Small intestine (tissue), 16 donors: ENCODE measurements around the gene CYP2F1. TPM values are rescaled to one million over a fixed set of nuclear protein-coding genes. Genes with fewer than 3 reads are reported as not detected.

Source experiments
- DNase-seq, 2 donors: peaks; one replicate each; pipeline versions ENCODE4 v3.0.0 to v3.0.0-alpha.2; 2013
- FAIRE-seq: peaks from 2 replicates; lab custom pipeline; 2012; peaks lifted over from hg19 to GRCh38; lab: Jason Lieb, UNC
- H3K27ac ChIP-seq, 3 donors: one replicate each; pipeline ENCODE4 v1.5.1; 2013; ENCODE audit warnings: low read length in 2 of 3, mild to moderate bottlenecking in 2 of 3, control low read depth in 1 of 3, inconsistent platforms in 1 of 3, low read depth in 1 of 3, moderate library complexity in 1 of 3
- H3K27me3 ChIP-seq, 3 donors: one replicate each; pipeline ENCODE4 v1.6.1; 2013; ENCODE audit warnings: low read length in 3 of 3, inconsistent platforms in 1 of 3; ENCODE audit not compliant: control insufficient read depth in 3 of 3, insufficient read depth in 3 of 3
- H3K36me3 ChIP-seq, 3 donors: one replicate each; pipeline ENCODE4 v1.6.1; 2013; ENCODE audit warnings: low read length in 3 of 3, inconsistent platforms in 1 of 3, low read depth in 1 of 3, mild to moderate bottlenecking in 1 of 3, moderate library complexity in 1 of 3; ENCODE audit not compliant: control insufficient read depth in 3 of 3, insufficient read depth in 2 of 3
- H3K4me1 ChIP-seq, 3 donors: one replicate each; pipeline ENCODE4 v1.6.1; 2013; ENCODE audit warnings: low read length in 2 of 3, inconsistent platforms in 1 of 3, low read depth in 1 of 3, mild to moderate bottlenecking in 1 of 3, moderate library complexity in 1 of 3; ENCODE audit not compliant: control insufficient read depth in 3 of 3, insufficient read depth in 2 of 3
- H3K4me3 ChIP-seq, 3 donors: one replicate each; pipeline ENCODE4 v1.5.1; 2013; ENCODE audit warnings: low read length in 3 of 3, control low read depth in 1 of 3, inconsistent platforms in 1 of 3, low read depth in 1 of 3, mild to moderate bottlenecking in 1 of 3, moderate library complexity in 1 of 3
- H3K9me3 ChIP-seq, 2 donors: one replicate each; pipeline ENCODE4 v1.6.1; 2013; ENCODE audit warnings: low read depth in 1 of 2, low read length in 1 of 2; ENCODE audit not compliant: control insufficient read depth in 2 of 2, insufficient read depth in 1 of 2
- WGBS, 3 donors: extraction: QIAGEN DNeasy Blood & Tissue Kit; methylation state at CpG; one replicate each; pipeline ENCODE4 v1.1.7; 2013; 5-methylcytosine and 5-hydroxymethylcytosine counted together
- long read RNA-seq, 10 donors: transcript quantifications; one replicate each; lab custom pipeline, GENCODE V29; 2026
- polyA plus RNA-seq, 4 donors: library from polyadenylated mRNA; stranded (reverse) in 3 of 4; unstranded in 1 of 4; fragments of 200-250 nt in 3 of 4; fragments of 120-200 nt in 1 of 4; gene quantifications; one replicate each; pipeline versions ENCODE4 v1.2.1 to v1.2.3, GENCODE V29; 2013
- donor health status: healthy with polysubstance abuse.
- donor health status: control.
- donor health status: control.
- donor health status: Bipolar disorder and iron deficiency.
- donor health status: healthy.

Gene CYP2F1
- polyA plus RNA-seq, result under 1 TPM in 1 of 4 donors, not detected in 3; 0.18 TPM
- long read RNA-seq, donor 1, result 0 reads
- long read RNA-seq, donor 2, result 0 reads
- long read RNA-seq, donor 3, result 0 reads
- long read RNA-seq, donor 4, result 0 reads
- long read RNA-seq, donor 5, result 0 reads
- long read RNA-seq, donor 6, result 0 reads
- long read RNA-seq, donor 7, result 0 reads
- long read RNA-seq, donor 8, result 0 reads
- long read RNA-seq, donor 9, result 0 reads
- long read RNA-seq, donor 10, result 0 reads

GRCh38 chr19:41114132-41114531 lies at the start of gene CYP2F1:
CYP2F1 (plus strand) TSS chr19:41114432; CDS start chr19:41116189, 1,757 bp downstream.
- peaks cover 0 to 3% (median 0%) of the 10 kb centered on the region in 3 donors for H3K27me3 ChIP-seq
- H3K27ac ChIP-seq, result no peak within 1 kb of the TSS
- H3K4me3 ChIP-seq, result no peak within 1 kb of the TSS
- no peaks in the 10 kb centered on the region for H3K9me3 ChIP-seq
- 68 to 79% (median 75%) methylated on average over 7 of the region's 7 CpGs for WGBS, 3 donors
- H3K36me3 ChIP-seq, result no peaks in the 10 kb centered on the region
- DNase-seq, result no peak
- H3K4me1 ChIP-seq, result no peaks in the 10 kb centered on the region
- no peak for FAIRE-seq

- Histone ChIP-seq H3K36me3 (no peaks in the 10 kb centered on the region), H3K27me3 (peaks cover 0 to 12% (median 0%) of the 10 kb centered on the region in 3 donors), H3K9me3 (no peaks in the 10 kb centered on the region), H3K27ac (no peak overlapping the region), H3K4me1 (no peaks in the 10 kb centered on the region), H3K4me3 (no peak overlapping the region)
- WGBS, 3 donors, result 60 to 62% (median 61%) methylated on average over 7 of the region's 7 CpGs
- DNase-seq, result peak; percentile 37 to 42
- FAIRE-seq, result no peak
These were observed 49.2 kb upstream of the CYP2F1 start for GRCh38 chr19:41064974-41065569.

GRCh38 chr19:41076286-41076685 lies 37.9 kb upstream of the CYP2F1 start:
- H3K4me3 ChIP-seq, result no peak overlapping the region
- 90 to 95% (median 94%) methylated on average over 3 of the region's 3 CpGs for WGBS, 3 donors
- no peak for DNase-seq
- H3K27me3 ChIP-seq, result peaks cover 0 to 2% (median 1%) of the 10 kb centered on the region in 3 donors
- peaks cover 0 to 2% of the 10 kb centered on the region in 2 donors for H3K9me3 ChIP-seq
- no peak for FAIRE-seq
- no peaks in the 10 kb centered on the region for H3K4me1 ChIP-seq
- H3K27ac ChIP-seq, result no peak overlapping the region
- H3K36me3 ChIP-seq, result no peaks in the 10 kb centered on the region

- Histone ChIP-seq H3K4me1 (no peaks in the 10 kb centered on the region), H3K27ac (no peak overlapping the region), H3K27me3 (peaks cover 0 to 11% (median 9%) of the 10 kb centered on the region in 3 donors), H3K36me3 (no peaks in the 10 kb centered on the region), H3K4me3 (no peak overlapping the region), H3K9me3 (peaks cover 0 to 3% of the 10 kb centered on the region in 2 donors)
- WGBS, 3 donors, result 74 to 81% (median 76%) methylated on average over 2 of the region's 2 CpGs
- DNase-seq (no peak), FAIRE-seq (no peak)
These were observed 30.7 kb upstream of the CYP2F1 start for GRCh38 chr19:41083516-41083915.

- no peak overlapping the region for H3K27ac ChIP-seq
- 18 to 40% (median 40%) methylated on average over 1 of the region's 1 CpG for WGBS, 3 donors
- DNase-seq (no peak), FAIRE-seq (no peak)
- H3K4me1 ChIP-seq, result no peaks in the 10 kb centered on the region
- no peak overlapping the region for H3K4me3 ChIP-seq
- H3K27me3 ChIP-seq, result peaks cover 0 to 32% (median 15%) of the 10 kb centered on the region in 3 donors
- H3K9me3 ChIP-seq, result peaks cover 0 to 3% of the 10 kb centered on the region in 2 donors
- no peaks in the 10 kb centered on the region for H3K36me3 ChIP-seq
These were observed 28.4 kb upstream of the CYP2F1 start for GRCh38 chr19:41085748-41086415.

GRCh38 chr19:41088151-41088550 lies 26.1 kb upstream of the CYP2F1 start, which contains the start of gene CYP2A13:
CYP2A13 (plus strand) TSS chr19:41088451; CDS start chr19:41088472, 21 bp downstream.
- Histone ChIP-seq H3K4me1 (no peaks in the 10 kb centered on the region), H3K36me3 (no peaks in the 10 kb centered on the region), H3K4me3 (no peak within 1 kb of the TSS), H3K9me3 (no peaks in the 10 kb centered on the region), H3K27me3 (peaks cover 0 to 32% (median 12%) of the 10 kb centered on the region in 3 donors), H3K27ac (no peak within 1 kb of the TSS)
- DNase-seq, result no peak
- no peak for FAIRE-seq
- WGBS, 3 donors, result 59 to 78% (median 71%) methylated on average over 2 of the region's 2 CpGs

GRCh38 chr19:41089959-41090358 lies 24.3 kb upstream of the CYP2F1 start:
- no peaks in the 10 kb centered on the region for H3K9me3 ChIP-seq
- WGBS, 3 donors, result 4 to 11% (median 5%) methylated on average over 27 to 32 of the region's 32 CpGs
- H3K4me3 ChIP-seq, result no peak overlapping the region
- no peak overlapping the region for H3K27ac ChIP-seq
- H3K4me1 ChIP-seq, result no peaks in the 10 kb centered on the region
- FAIRE-seq, result no peak
- no peak for DNase-seq
- peaks cover 0 to 32% (median 12%) of the 10 kb centered on the region in 3 donors for H3K27me3 ChIP-seq
- no peaks in the 10 kb centered on the region for H3K36me3 ChIP-seq

- Histone ChIP-seq H3K36me3 (no peaks in the 10 kb centered on the region), H3K4me1 (no peaks in the 10 kb centered on the region), H3K9me3 (peaks cover 0 to 5% of the 10 kb centered on the region in 2 donors), H3K4me3 (no peak overlapping the region), H3K27ac (no peak overlapping the region), H3K27me3 (peaks cover 0 to 5% (median under 1%) of the 10 kb centered on the region in 3 donors)
- FAIRE-seq, result no peak
- 60 to 65% (median 61%) methylated on average over 14 to 15 of the region's 15 CpGs for WGBS, 3 donors
- DNase-seq, result no peak
These were observed 18.5 kb upstream of the CYP2F1 start for GRCh38 chr19:41095703-41096102.
